ENCODE results near the gene EMP2. TPM values are rescaled to one million over a fixed set of nuclear protein-coding genes. Genes with fewer than 3 reads are reported as not detected.
"Not testable (repeated sequence)": the region's sequence is repeated elsewhere in the genome, so short reads cannot be mapped to it uniquely, and the experiment has no call there.

The EMP2 gene
- total RNA-seq, 1 donor from 2014 or later = 138 TPM

DNA sequence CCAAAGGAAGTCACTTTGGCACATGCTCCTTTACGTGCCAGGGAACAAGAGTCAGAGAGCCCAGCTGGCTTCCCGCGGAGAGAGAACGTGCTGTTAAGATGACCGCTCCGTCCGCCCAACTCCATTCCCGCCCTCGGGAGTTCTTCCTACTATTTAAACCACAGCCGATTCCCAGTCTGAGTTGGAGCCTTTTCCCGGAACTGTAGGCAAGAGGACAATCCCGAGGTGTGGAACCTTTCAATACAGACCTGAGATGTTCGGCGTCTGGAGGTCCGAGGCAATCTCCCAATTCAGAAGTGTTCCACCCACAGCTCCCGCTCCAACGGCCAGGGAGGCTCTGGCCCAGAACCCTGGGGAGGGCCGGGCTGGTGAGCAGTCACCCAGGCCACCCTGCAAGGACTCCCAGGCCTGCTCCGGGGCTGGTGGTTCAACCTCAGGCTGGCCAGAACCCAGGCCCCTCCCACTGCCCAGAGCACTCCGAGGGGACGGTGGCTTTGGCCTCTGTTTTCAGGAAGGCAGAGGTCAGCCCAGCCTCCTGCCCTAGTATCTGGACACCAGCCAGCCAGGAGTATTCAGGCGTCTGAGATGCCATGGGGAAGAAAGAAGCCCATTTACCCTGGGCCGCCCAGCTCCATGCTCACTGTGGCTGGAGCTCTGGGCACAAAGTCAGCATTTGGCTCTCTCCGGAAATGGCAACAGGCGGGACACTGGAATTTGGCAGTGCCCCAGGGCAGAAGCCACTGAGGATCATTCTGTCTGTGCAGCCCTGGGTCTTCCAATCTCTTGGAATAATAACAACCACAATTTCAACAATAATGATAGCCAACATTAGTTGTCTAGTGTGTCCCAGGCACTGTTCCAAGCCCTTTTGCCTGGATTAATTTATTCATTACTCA, 21.4 kb downstream of the EMP2 start:
- intact Hi-C loops (cut with DNase I) = no loop called here
- ATAC-seq = peak; percentile 87
- DNase-seq (ENCODE audit: low spot score) = peak; percentile 88

GRCh38 chr16:10558305-10558704, 22.1 kb downstream of the EMP2 start:
- intact Hi-C loops (cut with DNase I) = no loop called here

DNA sequence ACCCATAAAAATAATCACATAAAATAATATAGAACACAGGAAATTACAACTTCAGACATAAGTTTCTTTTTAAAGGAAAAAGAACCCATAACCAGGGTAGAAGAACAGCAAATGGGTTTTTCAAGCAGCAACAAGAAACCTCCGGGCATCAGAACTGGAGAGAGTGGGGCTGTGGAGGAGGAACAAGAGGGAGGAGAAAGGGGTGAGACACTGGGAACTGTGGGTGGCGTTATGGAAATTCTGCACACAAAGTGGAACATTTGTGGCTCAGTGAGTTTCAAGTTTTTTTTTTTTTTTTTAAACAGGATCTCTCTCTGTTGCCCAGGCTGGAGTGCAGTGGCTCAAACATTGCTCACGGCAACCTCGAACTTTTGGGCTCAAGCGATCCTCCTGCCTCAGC, 22.6 kb downstream of the EMP2 start:
- intact Hi-C loops (cut with DNase I) = no loop called here
- DNase-seq (ENCODE audit: low spot score) (no peak), ATAC-seq (no peak)

More at GRCh38 chr16:10558305-10558704, 22.1 kb downstream of the EMP2 start:
- ATAC-seq = peak; percentile 37
- no peak for DNase-seq (ENCODE audit: low spot score)

GRCh38 chr16:10556236-10556635, 24.2 kb downstream of the EMP2 start:
- ATAC-seq (no peak), DNase-seq (ENCODE audit: low spot score) (no peak)
- intact Hi-C loops (cut with DNase I) = no loop called here

DNA sequence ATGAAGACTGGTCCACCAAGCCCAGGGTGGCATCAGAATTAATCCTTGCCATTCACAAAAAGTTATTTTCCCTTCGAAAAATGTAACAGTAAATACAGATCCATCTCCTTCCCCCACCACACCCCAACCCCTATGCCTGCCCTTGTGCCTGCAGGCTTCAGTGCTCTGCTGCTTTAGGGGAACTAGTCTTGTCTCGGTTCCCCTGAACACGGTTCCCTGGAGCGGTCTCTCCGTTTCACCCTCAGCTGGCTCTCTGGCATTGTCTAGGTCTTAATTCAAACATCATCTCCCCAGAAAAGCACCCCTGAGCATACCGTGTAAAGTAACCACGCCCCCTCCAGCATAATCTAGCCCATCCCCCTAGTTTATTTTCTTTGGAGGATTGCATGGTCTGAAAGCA, 25.8 kb downstream of the EMP2 start:
- no peak for DNase-seq (ENCODE audit: low spot score)
- intact Hi-C loops (cut with DNase I) = no loop called here
- ATAC-seq = no peak

GRCh38 chr16:10552998-10553491, 27.4 kb downstream of the EMP2 start:
- peak; percentile 68 for DNase-seq (ENCODE audit: low spot score)
- peak; percentile 84 for ATAC-seq

GRCh38 chr16:10552281-10552680, 28.1 kb downstream of the EMP2 start:
- DNase-seq (ENCODE audit: low spot score) (no peak), ATAC-seq (no peak)
- intact Hi-C loops (cut with DNase I) = no loop called here

More at GRCh38 chr16:10552998-10553491, 27.4 kb downstream of the EMP2 start:
- intact Hi-C loops (cut with DNase I) = no loop called here

DNA sequence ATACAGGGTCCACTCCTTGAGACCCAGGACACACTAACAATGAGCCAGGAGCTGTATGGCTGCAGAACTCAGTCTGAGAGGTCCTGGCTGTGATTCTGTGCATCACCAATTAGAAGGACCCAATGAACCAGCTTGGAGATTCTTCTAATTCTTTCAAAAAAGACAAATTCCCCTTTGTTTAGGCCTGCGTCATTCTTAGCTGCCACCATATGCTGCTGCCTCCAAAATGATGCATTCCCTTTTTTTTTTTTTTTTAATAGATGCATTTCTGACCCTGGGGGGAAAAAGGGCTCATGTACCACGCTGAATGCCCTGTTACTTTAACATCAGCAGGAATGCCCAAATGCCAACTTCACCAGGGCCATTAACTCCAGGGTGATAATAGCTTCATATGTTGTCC, 28.5 kb downstream of the EMP2 start:
- DNase-seq (ENCODE audit: low spot score) (no peak), ATAC-seq (peak; percentile 39)
- intact Hi-C loops (cut with DNase I) = no loop called here

DNA sequence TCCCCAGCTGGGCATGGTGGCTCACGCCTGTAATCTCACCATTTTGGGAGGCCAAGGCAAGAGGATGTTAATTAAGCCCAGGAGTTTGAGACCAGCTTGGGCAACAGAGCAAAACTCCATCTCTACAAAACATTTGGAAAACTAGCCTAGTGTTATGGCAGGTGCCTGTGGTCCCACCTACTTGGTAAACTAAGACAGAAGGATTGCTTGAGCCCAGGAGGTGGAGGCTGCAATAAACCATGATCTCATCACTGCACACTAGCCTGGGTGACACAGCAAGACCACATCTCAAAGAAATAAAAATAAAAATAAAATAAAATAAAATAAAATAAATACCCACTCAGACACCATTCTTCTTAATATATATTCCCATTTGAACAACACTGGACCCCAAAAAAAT, 32.0 kb downstream of the EMP2 start:
- DNase-seq (ENCODE audit: low spot score) (no peak), ATAC-seq (no peak)
- intact Hi-C loops (cut with DNase I) = loop anchor here (10.0 kb wide), 1 partner anchor 76 kb away; no protein-coding TSS in a partner anchor

DNA sequence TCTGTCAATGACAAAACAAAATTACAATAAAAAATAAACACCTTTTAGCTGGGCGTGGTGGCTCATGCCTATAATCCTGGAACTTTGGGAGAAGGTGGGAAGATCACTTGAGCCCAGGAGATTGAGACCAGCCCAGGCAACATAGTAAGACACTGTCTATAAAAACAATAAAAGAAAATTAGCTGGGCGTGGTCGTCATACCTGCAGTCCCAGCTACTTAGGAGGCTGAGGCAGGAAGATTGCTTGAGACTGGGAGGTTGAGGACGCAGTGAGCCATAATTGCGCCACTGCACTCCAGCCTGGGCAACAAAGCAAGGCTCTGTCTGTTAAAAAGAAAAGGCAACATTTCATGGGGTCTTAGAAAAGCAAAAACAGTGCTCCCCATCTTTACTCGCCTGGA, 32.7 kb downstream of the EMP2 start:
- DNase-seq (ENCODE audit: low spot score) = no peak
- intact Hi-C loops (cut with DNase I) = loop anchor here (10.0 kb wide), 1 partner anchor 77 kb away; no protein-coding TSS in a partner anchor

DNA sequence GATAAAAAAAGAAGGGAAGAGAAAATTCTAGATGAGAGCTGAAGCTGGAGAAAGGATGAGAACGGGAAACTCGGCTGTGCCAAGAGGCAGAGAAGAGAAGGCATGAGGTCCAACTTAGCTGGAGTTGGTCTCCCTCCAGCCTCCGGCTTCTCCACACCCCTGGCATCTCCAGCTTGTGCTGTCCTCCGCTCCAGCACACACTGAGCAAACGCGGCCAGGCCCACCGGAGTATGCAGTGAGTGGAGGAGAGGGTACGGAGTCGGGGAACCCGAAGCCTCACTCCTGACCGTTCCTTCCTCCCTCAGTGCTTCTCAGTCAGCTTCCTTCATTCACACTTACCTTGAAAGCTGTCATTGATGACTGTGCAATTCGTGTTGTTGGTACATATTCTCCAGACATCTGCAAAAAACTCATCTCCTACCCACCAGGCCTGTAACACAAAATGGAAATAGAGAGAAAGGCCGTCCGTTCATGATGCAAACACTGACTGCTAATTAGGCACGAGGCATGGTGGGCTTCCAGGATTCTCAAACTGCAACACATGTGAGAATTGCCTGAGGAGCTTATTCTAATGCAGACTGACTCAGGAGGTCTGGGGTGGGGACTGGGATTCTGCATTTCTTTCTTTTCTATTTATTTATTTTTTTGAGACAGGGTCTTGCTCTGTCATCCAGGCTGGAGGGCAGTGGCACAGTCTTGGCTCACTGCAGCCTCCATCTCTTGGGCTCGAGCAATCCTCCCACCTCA, 37.0 kb downstream of the EMP2 start:
- no peak for ATAC-seq
- intact Hi-C loops (cut with DNase I) = loop anchor here (10.0 kb wide), 1 partner anchor 81 kb away; no protein-coding TSS in a partner anchor
- DNase-seq (ENCODE audit: low spot score) = no peak

More for the DNA sequence above, 32.7 kb downstream of the EMP2 start:
- ATAC-seq = no peak

- DNase-seq (ENCODE audit: low spot score) (no peak), ATAC-seq (peak; percentile 78)
- intact Hi-C loops (cut with DNase I) = loop anchor here (10.0 kb wide), 1 partner anchor 83 kb away; no protein-coding TSS in a partner anchor
These were observed 39.0 kb downstream of the EMP2 start for GRCh38 chr16:10541366-10541765.

DNA sequence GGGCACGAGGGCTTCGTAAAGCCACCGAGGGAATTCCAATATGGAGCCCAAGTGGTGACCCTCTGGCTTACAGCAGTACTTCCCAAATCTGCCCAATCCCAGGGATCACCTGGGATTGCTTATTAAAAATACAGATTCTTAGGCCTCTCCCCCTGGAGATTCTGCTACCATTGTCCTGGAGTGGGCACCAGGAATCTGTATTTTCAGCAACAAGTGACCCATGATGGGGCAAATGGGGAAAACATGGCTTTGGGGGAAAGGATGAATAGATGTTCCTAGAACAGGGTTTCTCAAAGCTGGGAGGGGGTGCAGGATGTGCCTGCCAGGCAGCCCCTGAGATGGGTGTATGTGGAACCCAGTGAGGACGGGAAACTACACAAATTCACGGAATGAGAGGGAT, 40.6 kb downstream of the EMP2 start:
- DNase-seq (ENCODE audit: low spot score) = no peak
- intact Hi-C loops (cut with DNase I) = loop anchor here (10.0 kb wide), 1 partner anchor 85 kb away; no protein-coding TSS in a partner anchor
- no peak for ATAC-seq

GRCh38 chr16:10539236-10539635, 41.2 kb downstream of the EMP2 start:
- DNase-seq (ENCODE audit: low spot score) (no peak), ATAC-seq (no peak)

GRCh38 chr16:10538583-10538982, 41.8 kb downstream of the EMP2 start:
- DNase-seq (ENCODE audit: low spot score) (no peak), ATAC-seq (no peak)
- intact Hi-C loops (cut with DNase I) = no loop called here

More at GRCh38 chr16:10539236-10539635, 41.2 kb downstream of the EMP2 start:
- intact Hi-C loops (cut with DNase I) = no loop called here

DNA sequence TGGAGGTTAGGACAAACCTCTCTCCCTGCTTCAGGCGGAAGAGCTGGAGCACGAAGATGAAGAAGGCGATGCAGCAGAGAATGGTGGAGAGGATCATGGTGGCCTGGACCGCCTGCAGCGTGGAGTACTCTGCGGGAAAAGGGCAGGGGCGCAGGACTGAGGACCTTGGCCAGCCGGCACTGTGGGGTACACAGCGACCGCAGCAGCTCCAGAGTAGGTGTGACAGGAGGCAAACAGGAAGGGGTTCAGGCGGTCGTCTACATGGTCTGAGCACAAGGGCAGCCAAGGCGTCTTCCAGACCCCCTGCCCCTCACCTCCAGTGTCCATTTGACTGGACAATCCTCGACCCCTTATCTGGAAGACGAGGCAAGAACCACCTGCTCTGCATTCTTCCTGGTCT, 42.5 kb downstream of the EMP2 start:
- no peak for DNase-seq (ENCODE audit: low spot score)
- intact Hi-C loops (cut with DNase I) = no loop called here
- ATAC-seq = no peak

- intact Hi-C loops (cut with DNase I) = no loop called here
- no peak for ATAC-seq
These were observed 43.5 kb downstream of the EMP2 start for GRCh38 chr16:10536814-10537389.

GRCh38 chr16:10536328-10536727, 44.1 kb downstream of the EMP2 start:
- DNase-seq (ENCODE audit: low spot score); intact Hi-C loops (cut with DNase I); ATAC-seq: not testable (repeated sequence)

More at GRCh38 chr16:10536814-10537389, 43.5 kb downstream of the EMP2 start:
- no peak for DNase-seq (ENCODE audit: low spot score)

- DNase-seq (ENCODE audit: low spot score) (no peak), ATAC-seq (no peak)
- intact Hi-C loops (cut with DNase I) = no loop called here
These were observed 44.9 kb downstream of the EMP2 start for GRCh38 chr16:10535461-10535860.
